Stimulated activated CD4-positive, alpha-beta T cell treated with anti-CD3 and anti-CD28 coated beads, Interleukin-15, amount 100 ng/mL, for 1 hour (primary cell): ENCODE measurements around the gene PHETA1.
A peak's percentile ranks its signal among the peaks of the same experiment; 100 is the strongest.

Experiments used
- DNase-seq, 2 donors: peaks; one replicate each; pipeline ENCODE4 v3.0.0-alpha.2; 2020; ENCODE audit warnings: low read depth in 1 of 2, low spot score in 1 of 2

PHETA1 gene

DNA sequence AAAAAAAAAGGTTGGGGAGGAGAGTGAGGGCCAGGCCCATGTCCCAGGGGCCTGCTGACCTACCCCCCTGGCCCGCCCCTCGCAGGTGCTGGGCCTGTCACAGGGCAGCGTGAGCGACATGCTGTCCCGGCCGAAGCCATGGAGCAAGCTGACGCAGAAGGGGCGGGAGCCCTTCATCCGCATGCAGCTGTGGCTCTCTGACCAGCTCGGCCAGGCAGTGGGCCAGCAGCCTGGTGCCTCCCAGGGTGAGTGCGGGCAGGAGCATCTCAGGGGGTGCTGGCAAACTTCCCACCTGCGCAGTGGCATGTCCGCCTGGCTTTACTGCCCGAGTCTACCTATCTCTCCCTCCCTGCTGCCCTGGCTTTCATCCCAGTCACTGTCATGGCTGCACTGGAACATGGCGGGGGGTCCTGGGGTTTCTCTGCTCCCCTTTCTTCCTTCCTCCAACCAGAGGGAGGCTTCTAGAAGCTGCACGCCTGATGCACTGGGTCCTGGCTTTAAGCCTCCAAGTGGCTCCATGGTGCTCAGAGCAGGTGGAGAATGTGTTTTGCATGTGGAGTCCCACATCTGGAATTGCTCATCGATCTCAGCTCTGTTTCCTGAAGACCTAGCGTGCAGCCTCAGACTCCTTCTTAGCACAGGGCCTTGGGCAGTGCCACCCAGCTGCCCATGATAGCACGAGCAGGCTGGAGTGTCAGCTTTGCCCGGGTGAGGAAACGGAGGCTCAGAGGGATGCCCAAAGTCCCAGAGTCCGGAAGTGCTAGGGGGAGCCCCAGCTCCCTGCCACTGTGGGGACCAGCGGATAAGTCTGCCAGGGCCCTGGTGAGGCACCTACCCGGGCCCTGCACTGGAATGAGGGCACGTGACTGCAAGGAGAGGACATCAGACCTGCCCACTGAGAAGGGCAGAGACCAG, 46.3 kb downstream of the PHETA1 start:
- DNase-seq: no peak

DNA sequence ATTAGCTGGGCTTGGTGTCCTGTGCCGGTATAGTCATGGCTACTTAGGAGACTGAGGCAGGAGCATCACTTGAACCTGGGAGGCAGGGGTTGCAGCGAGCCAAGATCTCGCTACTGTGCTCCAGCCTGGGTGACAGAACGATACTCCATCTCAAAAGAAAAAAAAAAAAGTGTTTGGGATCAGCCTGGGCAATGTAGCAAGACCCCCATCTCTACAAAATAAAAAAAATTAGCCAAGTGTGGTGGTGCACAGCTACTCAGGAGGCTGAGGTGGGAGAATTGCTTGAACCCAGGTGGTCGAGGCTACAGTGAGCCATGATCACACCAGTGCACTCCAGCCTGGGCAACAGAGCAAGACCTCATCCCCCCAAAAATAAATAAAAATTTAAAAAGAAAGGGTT, 47.6 kb downstream of the PHETA1 start:
- no peak for DNase-seq

DNA sequence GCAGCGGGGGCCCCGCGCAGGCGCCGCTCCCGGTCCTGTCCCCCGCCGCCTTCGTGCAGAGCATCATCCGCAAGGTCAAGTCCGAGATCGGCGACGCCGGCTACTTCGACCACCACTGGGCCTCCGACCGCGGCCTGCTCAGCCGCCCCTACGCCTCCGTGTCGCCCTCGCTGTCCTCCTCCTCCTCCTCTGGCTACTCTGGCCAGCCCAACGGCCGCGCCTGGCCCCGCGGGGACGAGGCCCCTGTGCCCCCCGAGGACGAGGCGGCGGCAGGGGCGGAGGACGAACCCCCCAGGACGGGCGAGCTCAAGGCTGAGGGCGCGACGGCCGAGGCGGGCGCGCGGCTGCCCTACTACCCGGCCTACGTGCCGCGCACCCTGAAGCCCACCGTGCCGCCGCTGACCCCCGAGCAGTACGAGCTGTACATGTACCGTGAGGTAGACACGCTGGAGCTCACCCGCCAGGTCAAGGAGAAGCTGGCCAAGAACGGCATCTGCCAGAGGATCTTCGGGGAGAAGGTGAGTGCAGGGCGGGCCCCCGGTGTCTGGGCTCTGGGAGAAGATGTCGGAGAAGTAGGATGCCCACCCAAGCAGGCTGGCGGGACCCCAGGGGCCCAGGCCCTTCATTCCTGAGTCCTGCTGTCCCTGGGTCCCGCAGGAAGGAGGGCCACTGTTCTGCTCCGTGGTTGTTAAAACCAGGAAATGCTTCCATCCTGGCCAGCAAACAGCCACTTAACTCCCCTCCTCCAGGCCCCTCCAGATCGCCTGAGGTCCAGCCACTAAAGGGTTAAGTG, 48.4 kb downstream of the PHETA1 start:
- no peak for DNase-seq

DNA sequence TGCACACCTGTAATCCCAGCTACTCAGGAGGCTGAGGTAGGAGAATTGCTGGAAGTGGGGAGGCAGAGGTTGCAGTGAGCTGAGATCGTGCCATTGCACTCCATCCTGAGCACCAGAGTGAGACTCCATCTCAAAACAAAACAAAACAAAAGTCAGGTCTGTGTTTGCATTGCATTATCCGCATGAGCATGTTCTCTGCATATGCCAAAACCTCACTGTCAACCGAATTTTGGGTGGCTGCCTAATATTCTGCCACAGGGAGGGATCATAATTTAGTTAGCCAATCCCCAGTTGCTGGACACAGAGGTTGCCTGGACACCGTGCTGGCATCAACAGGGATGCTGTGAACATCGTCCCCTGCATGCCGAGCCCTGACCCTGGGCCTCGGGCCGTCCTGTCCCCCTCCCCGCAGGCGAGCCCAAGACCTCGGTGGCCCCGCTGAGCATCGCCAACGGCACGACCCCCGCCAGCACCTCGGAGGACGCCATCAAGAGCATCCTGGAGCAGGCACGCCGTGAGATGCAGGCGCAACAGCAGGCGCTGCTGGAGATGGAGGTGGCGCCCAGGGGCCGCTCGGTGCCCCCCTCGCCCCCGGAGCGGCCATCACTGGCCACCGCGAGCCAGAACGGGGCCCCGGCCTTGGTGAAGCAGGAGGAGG, 49.2 kb downstream of the PHETA1 start:
- DNase-seq: no peak

DNA sequence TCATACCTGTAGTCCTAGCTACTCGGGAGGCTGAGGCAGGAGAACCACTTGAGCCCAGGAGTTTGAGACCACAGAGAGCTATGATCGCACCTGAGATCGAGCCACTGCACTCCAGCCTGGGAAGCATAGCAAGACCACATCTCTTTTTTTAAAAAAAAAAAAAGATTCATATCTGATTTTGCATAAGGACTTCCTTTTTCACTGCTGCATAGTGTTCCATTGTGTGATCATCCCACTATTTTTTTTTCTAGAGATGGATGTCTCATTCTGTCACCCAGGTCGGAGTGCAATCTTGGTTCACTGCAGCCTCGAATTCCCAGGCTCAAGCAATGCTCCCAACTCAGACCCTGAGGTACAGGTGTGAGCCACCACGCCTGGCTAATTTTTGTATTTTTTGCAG, 50.4 kb downstream of the PHETA1 start:
- DNase-seq: no peak

DNA sequence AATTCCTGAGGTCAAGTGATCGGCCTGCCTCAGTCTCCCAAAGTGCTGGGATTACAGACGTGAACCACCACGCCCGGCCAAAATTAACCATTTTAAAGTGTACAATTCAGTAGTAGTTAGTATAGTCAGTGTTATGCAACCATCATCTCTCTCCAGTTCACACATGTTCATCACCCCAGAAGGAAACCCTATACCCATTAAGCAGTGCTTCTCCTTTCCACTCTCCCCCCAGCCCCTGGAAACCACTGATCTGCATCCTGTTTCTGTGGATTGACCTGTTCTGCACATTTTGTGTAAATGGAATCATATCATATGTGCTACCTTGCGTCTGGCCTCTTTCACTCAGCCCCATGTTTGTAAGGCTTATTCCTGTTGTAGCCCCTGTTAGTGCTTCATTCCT, 52.2 kb downstream of the PHETA1 start:
- no peak for DNase-seq

DNA sequence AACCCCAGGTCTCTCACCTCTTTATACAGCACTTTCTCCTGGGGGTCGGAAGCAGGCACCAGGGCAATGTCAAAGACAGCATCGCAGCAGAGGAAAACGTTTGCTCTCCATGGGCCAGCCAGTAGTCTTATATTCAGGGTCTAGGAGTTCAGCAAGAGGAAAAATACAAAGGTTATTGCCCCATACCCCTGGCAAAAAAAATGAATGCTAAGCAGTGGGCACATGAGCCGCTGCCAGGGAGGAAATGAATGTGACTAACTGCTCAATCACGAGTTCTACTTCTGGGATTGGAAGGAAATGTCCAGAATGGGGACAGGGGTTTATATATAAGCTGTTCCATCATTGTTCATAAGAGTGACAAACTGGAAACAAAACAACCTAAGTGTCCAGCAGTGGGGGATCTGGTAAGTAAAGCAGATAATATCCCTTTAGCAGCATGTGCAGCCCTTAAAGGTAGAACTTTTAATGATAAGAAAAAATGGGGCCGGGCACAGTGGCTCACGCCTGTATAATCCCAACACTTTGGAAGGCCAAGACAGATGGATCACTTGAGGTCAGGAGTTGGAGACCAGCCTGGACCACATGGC, 53.8 kb downstream of the PHETA1 start:
- no peak for DNase-seq

DNA sequence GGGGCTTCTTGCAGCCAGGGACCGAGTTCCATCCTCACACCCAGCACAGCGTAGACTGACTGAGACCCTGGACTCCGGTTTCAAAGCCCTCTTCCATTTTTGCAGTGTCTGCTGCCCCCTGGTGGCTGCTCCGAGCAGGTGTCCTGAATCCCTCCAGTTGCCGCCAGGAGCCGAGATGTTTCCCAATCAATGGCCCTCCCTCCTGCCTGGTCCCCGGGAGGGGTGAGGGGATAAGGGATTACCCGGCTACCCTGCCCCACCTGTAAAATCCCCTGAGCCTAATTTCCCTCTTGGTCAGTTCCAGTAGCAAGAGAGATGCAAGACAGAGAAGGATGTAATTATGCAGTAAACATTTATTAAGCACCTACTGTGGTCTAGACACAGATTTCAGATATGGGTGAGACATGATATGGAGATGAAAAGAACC, 55.0 kb downstream of the PHETA1 start:
- peak; percentile 51 to 60 for DNase-seq

DNA sequence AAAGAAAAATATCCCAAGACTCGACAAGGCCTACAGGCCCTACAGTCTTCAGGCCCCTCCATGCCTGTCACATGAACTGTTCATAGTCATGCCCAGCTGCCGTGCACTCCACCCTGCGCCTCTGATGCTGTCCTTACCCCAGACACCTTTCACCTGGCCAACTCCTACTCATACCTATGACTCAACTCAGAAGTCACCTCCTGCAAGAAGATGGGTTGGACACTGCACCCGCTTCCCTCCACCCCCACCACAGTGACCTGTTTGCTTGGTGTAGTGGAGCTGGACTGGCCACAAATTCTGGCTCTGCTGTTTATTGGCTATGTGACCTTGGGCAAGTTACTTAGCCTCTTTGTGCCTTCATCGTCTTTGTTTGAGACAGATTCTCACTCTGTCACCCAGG, 56.2 kb downstream of the PHETA1 start:
- DNase-seq: no peak

DNA sequence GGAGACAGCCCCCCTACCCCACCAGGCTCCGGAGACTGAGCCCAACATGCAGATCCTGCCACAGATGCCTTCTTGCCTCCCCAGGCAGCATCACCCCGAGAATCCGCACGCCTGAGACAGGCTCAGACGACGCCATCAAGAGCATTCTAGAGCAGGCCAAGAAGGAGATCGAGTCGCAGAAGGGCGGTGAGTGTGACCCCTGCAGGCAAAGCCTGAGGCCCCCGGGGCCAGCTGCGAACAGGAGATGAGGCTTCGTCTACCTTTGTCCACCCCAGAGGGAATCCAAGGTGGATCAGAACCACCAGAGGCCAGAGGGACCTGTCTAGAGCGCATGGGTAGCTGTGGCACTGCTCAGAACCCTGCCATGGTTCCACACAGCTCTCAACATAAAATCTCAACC, 56.9 kb downstream of the PHETA1 start:
- no peak for DNase-seq

DNA sequence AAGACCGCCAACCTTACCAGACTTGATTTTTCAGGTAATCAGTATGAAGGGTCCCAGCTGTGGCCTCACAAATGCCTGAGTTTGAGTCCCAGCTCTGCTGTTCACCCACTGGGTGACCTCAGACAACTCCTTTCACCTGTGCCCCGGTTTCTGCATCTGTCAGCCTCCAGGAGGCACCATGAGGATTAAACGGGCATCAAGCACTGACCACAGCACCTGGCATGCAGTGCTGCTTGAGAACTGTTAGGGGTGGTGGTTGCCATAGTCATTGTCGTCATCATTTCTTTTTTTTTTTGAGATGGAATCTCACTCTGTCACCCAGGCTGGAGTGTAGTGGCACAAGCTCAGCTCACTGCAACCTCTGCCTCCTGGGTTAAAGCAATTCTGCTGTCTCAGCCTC, 57.9 kb downstream of the PHETA1 start:
- no peak for DNase-seq
